Neural cell (in vitro differentiated cells): ENCODE measurements around the gene RGS3. TPM values are rescaled to one million over a fixed set of nuclear protein-coding genes. Genes with fewer than 3 reads are reported as not detected.

Experiments
- H2AFZ ChIP-seq: fragments of 200-600, 300-800 bp; sonication (generic), shearing (Covaris generic); 2 replicates; pipeline ENCODE4 v1.6.0; 2014; ENCODE audit warnings: low read depth, mild to moderate bottlenecking, antibody characterized with exemption, low read length, moderate library complexity
- H3F3A ChIP-seq: fragments of 200-600 bp; shearing (Covaris generic); 2 replicates; pipeline ENCODE4 v1.6.1; 2016; ENCODE audit warnings: mild to moderate bottlenecking, moderate library complexity, mixed read lengths, antibody characterized with exemption, low read length; ENCODE audit not compliant: insufficient read depth, poor library complexity, severe bottlenecking
- H3K27ac ChIP-seq: fragments of 200-600, 300-800 bp; sonication (generic), shearing (Covaris generic); 2 replicates; pipeline ENCODE4 v1.5.1; 2014; ENCODE audit warnings: mild to moderate bottlenecking, low read length, moderate library complexity
- H3K27me3 ChIP-seq: fragments of 300-800, 200-600 bp; sonication (generic), shearing (Covaris generic); 2 replicates; pipeline ENCODE4 v1.6.0; 2014; ENCODE audit warnings: mild to moderate bottlenecking, low read depth, low read length, moderate library complexity; ENCODE audit not compliant: insufficient read depth
- H3K36me3 ChIP-seq: fragments of 300-800, 200-600 bp; sonication (generic), shearing (Covaris generic); 2 replicates; pipeline ENCODE4 v1.5.1; 2014; ENCODE audit warnings: mild to moderate bottlenecking, antibody characterized with exemption, low read length, moderate library complexity; ENCODE audit not compliant: insufficient read depth
- H3K4me2 ChIP-seq: fragments of 300-800, 200-600 bp; sonication (generic), shearing (Covaris generic); 2 replicates; pipeline ENCODE4 v1.6.0; 2014; ENCODE audit warnings: mild to moderate bottlenecking, low read length
- H3K4me3 ChIP-seq: fragments of 300-800, 200-600 bp; sonication (generic), shearing (Covaris generic); 2 replicates; pipeline ENCODE4 v1.5.1; 2014; ENCODE audit warnings: mild to moderate bottlenecking, low read length, moderate library complexity
- H3K79me2 ChIP-seq: fragments of 200-600 bp; shearing (Covaris generic); replicated peaks from 2 replicates; pipeline ENCODE4 v1.6.0; 2014; ENCODE audit warnings: mild to moderate bottlenecking, low read length, moderate library complexity; ENCODE audit not compliant: insufficient read depth
- H3K9ac ChIP-seq: fragments of 300-800, 200-600 bp; sonication (generic), shearing (Covaris generic); 2 replicates; pipeline ENCODE4 v1.6.1; 2016; ENCODE audit warnings: mild to moderate bottlenecking, low read length, mixed read lengths
- H3K9me2 ChIP-seq: fragments of 200-600 bp; shearing (Covaris generic); 2 replicates; pipeline ENCODE4 v1.6.1; 2016; ENCODE audit warnings: mild to moderate bottlenecking, low read length, mixed read lengths; ENCODE audit not compliant: insufficient read depth
- H3K9me3 ChIP-seq: fragments of 200-600, 300-800 bp; sonication (generic), shearing (Covaris generic); 2 replicates; pipeline ENCODE4 v1.6.1; 2016; ENCODE audit warnings: mild to moderate bottlenecking, mixed run types, low read length, moderate library complexity, mixed read lengths
- H4K20me1 ChIP-seq: fragments of 200-600 bp; shearing (Covaris generic); 2 replicates; pipeline ENCODE4 v1.6.1; 2016; ENCODE audit warnings: mild to moderate bottlenecking, mixed run types; ENCODE audit not compliant: insufficient read depth
- EP300 ChIP-seq: fragments of 450-650 bp; conservative IDR thresholded peaks from 2 replicates; pipeline ENCODE4 v1.6.1; 2014; ENCODE audit warnings: antibody characterized with exemption, mild to moderate bottlenecking, moderate library complexity; ENCODE audit not compliant: poor library complexity, severe bottlenecking
- EZH2 ChIP-seq: fragments of 200-600, 300-800 bp; shearing (Covaris generic), sonication (generic); IDR thresholded peaks from 2 replicates; pipeline ENCODE4 v1.6.1; 2014; ENCODE audit warnings: antibody characterized with exemption, low read length, borderline replicate concordance, mild to moderate bottlenecking; ENCODE audit not compliant: insufficient read depth, poor library complexity, severe bottlenecking
- MXI1 ChIP-seq: fragments of 450-650 bp; conservative IDR thresholded peaks from 2 replicates; pipeline ENCODE4 v1.6.1; 2014; ENCODE audit warnings: antibody characterized with exemption, mild to moderate bottlenecking; ENCODE audit not compliant: poor library complexity, severe bottlenecking
- POLR2AphosphoS5 ChIP-seq: IDR thresholded peaks from 2 replicates; pipeline ENCODE4 v1.6.1; 2012
- RAD21 ChIP-seq: fragments of 450-650 bp; conservative IDR thresholded peaks from 2 replicates; pipeline ENCODE4 v1.6.1; 2014; ENCODE audit warnings: antibody characterized with exemption, mild to moderate bottlenecking, moderate library complexity
- SMC3 ChIP-seq: fragments of 450-650 bp; conservative IDR thresholded peaks from 2 replicates; pipeline ENCODE4 v1.6.1; 2014; ENCODE audit warnings: antibody characterized with exemption, mild to moderate bottlenecking, moderate library complexity; ENCODE audit not compliant: poor library complexity
- TAF1 ChIP-seq: IDR thresholded peaks from 2 replicates; pipeline ENCODE4 v1.6.1; 2012; ENCODE audit warnings: low read depth
- polyA plus RNA-seq: library from polyadenylated mRNA; depleted of rRNA; stranded (reverse); fragments of >200 nt; gene quantifications from 2 replicates; pipeline ENCODE4 v1.2.3, GENCODE V29; 2014
- TF ChIP-seq, protein P1 (sequence below): fragments of 450-650 bp; IDR thresholded peaks from 2 replicates; pipeline ENCODE4 v1.5.1; 2014; ENCODE audit warnings: antibody characterized with exemption, mild to moderate bottlenecking, moderate library complexity; ENCODE audit not compliant: poor library complexity, severe bottlenecking
- TF ChIP-seq, protein P2 (sequence below): IDR thresholded peaks from 2 replicates; pipeline ENCODE4 v1.6.1; 2012; ENCODE audit warnings: borderline replicate concordance

The RGS3 gene
- polyA plus RNA-seq, 1 donor from 2014 or later: 25.3 TPM

DNA sequence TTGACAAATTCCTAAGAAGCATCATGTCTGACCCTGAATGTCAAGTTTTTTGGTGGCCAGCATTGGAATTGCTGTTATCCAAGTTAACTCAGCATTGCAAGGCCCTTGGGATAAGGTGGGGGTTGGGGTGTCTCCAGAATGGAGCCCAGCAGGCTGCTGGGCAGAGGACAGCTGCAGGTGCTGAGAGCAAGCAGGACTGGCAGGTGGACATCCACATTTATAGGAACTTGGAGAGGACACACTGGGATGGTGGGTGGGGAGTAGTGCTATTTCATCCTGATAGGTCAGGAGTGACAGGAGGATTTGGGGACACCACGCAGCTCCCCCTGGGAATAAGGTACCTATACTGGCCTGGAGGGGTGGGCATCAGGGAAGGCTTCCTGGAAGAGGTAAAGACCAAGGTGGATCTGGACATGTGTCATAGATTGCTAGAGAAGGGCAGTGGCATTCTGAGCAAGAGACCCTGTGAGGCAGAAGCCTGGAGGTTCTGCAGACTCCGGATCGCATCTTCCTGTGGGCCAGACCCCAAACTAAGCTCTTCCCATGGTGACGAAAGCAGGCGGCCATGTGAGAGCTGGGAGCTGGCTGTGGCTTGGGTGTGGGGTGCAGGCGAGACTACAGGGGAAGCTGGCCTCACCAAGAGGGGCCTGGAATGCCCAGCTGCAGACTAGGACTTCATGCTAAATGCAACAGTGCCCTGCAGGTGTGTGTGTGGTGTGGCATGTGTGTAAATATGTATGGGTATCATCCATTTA lies 148.1 kb downstream of the RGS3 start:
- TF ChIP-seq, protein P1, sequence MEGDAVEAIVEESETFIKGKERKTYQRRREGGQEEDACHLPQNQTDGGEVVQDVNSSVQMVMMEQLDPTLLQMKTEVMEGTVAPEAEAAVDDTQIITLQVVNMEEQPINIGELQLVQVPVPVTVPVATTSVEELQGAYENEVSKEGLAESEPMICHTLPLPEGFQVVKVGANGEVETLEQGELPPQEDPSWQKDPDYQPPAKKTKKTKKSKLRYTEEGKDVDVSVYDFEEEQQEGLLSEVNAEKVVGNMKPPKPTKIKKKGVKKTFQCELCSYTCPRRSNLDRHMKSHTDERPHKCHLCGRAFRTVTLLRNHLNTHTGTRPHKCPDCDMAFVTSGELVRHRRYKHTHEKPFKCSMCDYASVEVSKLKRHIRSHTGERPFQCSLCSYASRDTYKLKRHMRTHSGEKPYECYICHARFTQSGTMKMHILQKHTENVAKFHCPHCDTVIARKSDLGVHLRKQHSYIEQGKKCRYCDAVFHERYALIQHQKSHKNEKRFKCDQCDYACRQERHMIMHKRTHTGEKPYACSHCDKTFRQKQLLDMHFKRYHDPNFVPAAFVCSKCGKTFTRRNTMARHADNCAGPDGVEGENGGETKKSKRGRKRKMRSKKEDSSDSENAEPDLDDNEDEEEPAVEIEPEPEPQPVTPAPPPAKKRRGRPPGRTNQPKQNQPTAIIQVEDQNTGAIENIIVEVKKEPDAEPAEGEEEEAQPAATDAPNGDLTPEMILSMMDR: no peak
- TF ChIP-seq EZH2 (no peak), POLR2AphosphoS5 (no peak), EP300 (no peak), RAD21 (no peak), MXI1 (no peak), TAF1 (no peak), SMC3 (no peak)
- TF ChIP-seq, protein P2, sequence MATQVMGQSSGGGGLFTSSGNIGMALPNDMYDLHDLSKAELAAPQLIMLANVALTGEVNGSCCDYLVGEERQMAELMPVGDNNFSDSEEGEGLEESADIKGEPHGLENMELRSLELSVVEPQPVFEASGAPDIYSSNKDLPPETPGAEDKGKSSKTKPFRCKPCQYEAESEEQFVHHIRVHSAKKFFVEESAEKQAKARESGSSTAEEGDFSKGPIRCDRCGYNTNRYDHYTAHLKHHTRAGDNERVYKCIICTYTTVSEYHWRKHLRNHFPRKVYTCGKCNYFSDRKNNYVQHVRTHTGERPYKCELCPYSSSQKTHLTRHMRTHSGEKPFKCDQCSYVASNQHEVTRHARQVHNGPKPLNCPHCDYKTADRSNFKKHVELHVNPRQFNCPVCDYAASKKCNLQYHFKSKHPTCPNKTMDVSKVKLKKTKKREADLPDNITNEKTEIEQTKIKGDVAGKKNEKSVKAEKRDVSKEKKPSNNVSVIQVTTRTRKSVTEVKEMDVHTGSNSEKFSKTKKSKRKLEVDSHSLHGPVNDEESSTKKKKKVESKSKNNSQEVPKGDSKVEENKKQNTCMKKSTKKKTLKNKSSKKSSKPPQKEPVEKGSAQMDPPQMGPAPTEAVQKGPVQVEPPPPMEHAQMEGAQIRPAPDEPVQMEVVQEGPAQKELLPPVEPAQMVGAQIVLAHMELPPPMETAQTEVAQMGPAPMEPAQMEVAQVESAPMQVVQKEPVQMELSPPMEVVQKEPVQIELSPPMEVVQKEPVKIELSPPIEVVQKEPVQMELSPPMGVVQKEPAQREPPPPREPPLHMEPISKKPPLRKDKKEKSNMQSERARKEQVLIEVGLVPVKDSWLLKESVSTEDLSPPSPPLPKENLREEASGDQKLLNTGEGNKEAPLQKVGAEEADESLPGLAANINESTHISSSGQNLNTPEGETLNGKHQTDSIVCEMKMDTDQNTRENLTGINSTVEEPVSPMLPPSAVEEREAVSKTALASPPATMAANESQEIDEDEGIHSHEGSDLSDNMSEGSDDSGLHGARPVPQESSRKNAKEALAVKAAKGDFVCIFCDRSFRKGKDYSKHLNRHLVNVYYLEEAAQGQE: no peak
- H3F3A ChIP-seq: no peaks in the 10 kb centered on the region
- no peaks in the 10 kb centered on the region for H4K20me1 ChIP-seq
- no peak overlapping the region for H3K4me2 ChIP-seq
- no peaks in the 10 kb centered on the region for H3K36me3 ChIP-seq
- no peaks in the 10 kb centered on the region for H3K9me3 ChIP-seq
- no peak overlapping the region for H2AFZ ChIP-seq
- H3K4me3 ChIP-seq: no peak overlapping the region
- H3K9ac ChIP-seq: no peak overlapping the region
- H3K79me2 ChIP-seq: no peaks in the 10 kb centered on the region
- no peak overlapping the region for H3K27ac ChIP-seq
- no peaks in the 10 kb centered on the region for H3K27me3 ChIP-seq
- no peaks in the 10 kb centered on the region for H3K9me2 ChIP-seq

DNA sequence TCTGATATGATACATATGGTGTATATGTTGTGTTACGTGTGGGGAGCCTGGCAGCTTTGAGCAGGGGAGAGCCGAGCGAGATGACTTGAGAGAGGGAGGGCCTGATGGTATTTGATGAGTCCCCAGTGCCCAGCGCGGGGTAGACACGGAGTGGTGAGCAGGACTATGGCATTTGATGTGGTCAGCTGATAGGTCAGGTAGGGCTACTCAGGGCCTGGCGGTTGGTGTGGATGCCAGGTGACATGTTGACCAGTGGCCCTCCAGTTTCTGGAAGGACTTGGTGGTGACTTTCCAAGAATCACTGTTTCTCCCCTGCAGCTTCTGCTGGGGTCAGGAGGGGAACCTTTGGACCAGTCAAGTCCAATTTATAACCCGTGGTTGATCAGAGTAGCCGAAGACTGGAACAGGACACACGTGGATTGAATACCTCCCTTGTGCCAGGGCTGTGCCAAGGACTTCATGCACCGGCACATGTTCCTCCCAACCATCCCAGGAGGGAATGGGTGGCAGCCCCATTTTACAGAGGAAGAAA lies 148.8 kb downstream of the RGS3 start:
- H3K36me3 ChIP-seq: no peaks in the 10 kb centered on the region
- no peaks in the 10 kb centered on the region for H3K79me2 ChIP-seq
- H3K9me2 ChIP-seq: no peaks in the 10 kb centered on the region
- no peak overlapping the region for H3K4me3 ChIP-seq
- H3F3A ChIP-seq: no peaks in the 10 kb centered on the region
- no peaks in the 10 kb centered on the region for H3K27me3 ChIP-seq
- H2AFZ ChIP-seq: no peak overlapping the region
- no peak overlapping the region for H3K9ac ChIP-seq
- no peak overlapping the region for H3K4me2 ChIP-seq
- TF ChIP-seq, protein P2: no peak
- TF ChIP-seq SMC3: no peak
- no peak for TF ChIP-seq MXI1
- TF ChIP-seq EP300: no peak
- no peak for TF ChIP-seq POLR2AphosphoS5
- TF ChIP-seq, protein P1: no peak
- TF ChIP-seq EZH2: no peak
- TF ChIP-seq TAF1: no peak
- no peak for TF ChIP-seq RAD21
- no peaks in the 10 kb centered on the region for H3K9me3 ChIP-seq
- no peak overlapping the region for H3K27ac ChIP-seq
- no peaks in the 10 kb centered on the region for H4K20me1 ChIP-seq
